Measurements from ENCODE around the gene PPP6R1. TPM values are rescaled to one million over a fixed set of nuclear protein-coding genes. Genes with fewer than 3 reads are reported as not detected.

PPP6R1 gene
- total RNA-seq, 4 donors from 2014 or later = 32.6 to 79.4 (median 34.0) TPM

GRCh38 chr19:55301459-55302317 lies 42.9 kb upstream of the PPP6R1 start:
- H3K36me3 ChIP-seq = peaks cover 0 to 64% of the 10 kb centered on the region in 2 donors
- H3K27ac ChIP-seq = peak overlapping the region in 1 of 4 donors; percentile 43
- WGBS, 2 donors (ENCODE audit: low coverage in 1 of 2) = 2 to 5% methylated on average over 4 to 29 of the region's 42 CpGs
- H3K27me3 ChIP-seq = no peaks in the 10 kb centered on the region
- H3K4me3 ChIP-seq = peak overlapping the region; percentile 2 to 31
- ATAC-seq = peak; percentile 88
- no peaks in the 10 kb centered on the region for H3K9me3 ChIP-seq
- H3K4me1 ChIP-seq = peaks cover 0 to 11% (median 5%) of the 10 kb centered on the region in 3 donors
- no peak for TF ChIP-seq POLR2AphosphoS5 (IDR thresholded peaks at IDR 0.05)
- TF ChIP-seq CTCF (IDR thresholded peaks at IDR 0.05) = peak in 3 of 4 experiments; percentile 93 to 99 (median 95)
- TF ChIP-seq EP300 (IDR thresholded peaks at IDR 0.05) = no peak
- TF ChIP-seq POLR2A (IDR thresholded peaks at IDR 0.05) = no peak

GRCh38 chr19:55300886-55301458 lies 42.2 kb upstream of the PPP6R1 start:
- peaks cover 0 to 61% of the 10 kb centered on the region in 2 donors for H3K36me3 ChIP-seq
- 44 to 67% methylated on average over 7 to 10 of the region's 15 CpGs for WGBS, 2 donors (ENCODE audit: low coverage in 1 of 2)
- ATAC-seq = no peak
- H3K27ac ChIP-seq = no peak overlapping the region
- no peaks in the 10 kb centered on the region for H3K9me3 ChIP-seq
- no peak overlapping the region for H3K4me3 ChIP-seq
- TF ChIP-seq CTCF (IDR thresholded peaks at IDR 0.05) (no peak), POLR2AphosphoS5 (IDR thresholded peaks at IDR 0.05) (no peak), POLR2A (IDR thresholded peaks at IDR 0.05) (no peak), EP300 (IDR thresholded peaks at IDR 0.05) (no peak)
- peaks cover 0 to 11% (median 5%) of the 10 kb centered on the region in 3 donors for H3K4me1 ChIP-seq
- H3K27me3 ChIP-seq = no peaks in the 10 kb centered on the region

GRCh38 chr19:55299991-55300390 lies 41.2 kb upstream of the PPP6R1 start:
- 61 to 90% methylated on average over 4 to 7 of the region's 10 CpGs for WGBS, 2 donors (ENCODE audit: low coverage in 1 of 2)
- TF ChIP-seq POLR2AphosphoS5 (IDR thresholded peaks at IDR 0.05) = no peak
- TF ChIP-seq EP300 (IDR thresholded peaks at IDR 0.05) = no peak
- no peaks in the 10 kb centered on the region for H3K9me3 ChIP-seq
- H3K4me3 ChIP-seq = no peak overlapping the region
- ATAC-seq = no peak
- H3K27me3 ChIP-seq = no peaks in the 10 kb centered on the region
- peaks cover 0 to 62% of the 10 kb centered on the region in 2 donors for H3K36me3 ChIP-seq
- peaks cover 0 to 11% (median 5%) of the 10 kb centered on the region in 3 donors for H3K4me1 ChIP-seq
- no peak overlapping the region for H3K27ac ChIP-seq

GRCh38 chr19:55297267-55297666 lies 38.5 kb upstream of the PPP6R1 start:
- Histone ChIP-seq H3K9me3 (no peaks in the 10 kb centered on the region), H3K4me3 (no peak overlapping the region), H3K27ac (no peak overlapping the region), H3K36me3 (peaks cover 0 to 63% of the 10 kb centered on the region in 2 donors), H3K4me1 (peaks cover 0 to 11% (median 5%) of the 10 kb centered on the region in 3 donors), H3K27me3 (no peaks in the 10 kb centered on the region)
- ATAC-seq = no peak
- 96% methylated on average over 4 of the region's 10 CpGs; no CpG with 5 or more reads in 1 of the 2 donors for WGBS, 2 donors (ENCODE audit: low coverage in 1 of 2)
- no peak for TF ChIP-seq POLR2A (IDR thresholded peaks at IDR 0.05)
- no peak for TF ChIP-seq CTCF (IDR thresholded peaks at IDR 0.05)
- no peak for TF ChIP-seq POLR2AphosphoS5 (IDR thresholded peaks at IDR 0.05)
- no peak for TF ChIP-seq EP300 (IDR thresholded peaks at IDR 0.05)

- Histone ChIP-seq H3K36me3 (peaks cover 0 to 53% of the 10 kb centered on the region in 2 donors), H3K27ac (no peak overlapping the region), H3K4me3 (no peak overlapping the region), H3K4me1 (peaks cover 0 to 15% (median 2%) of the 10 kb centered on the region in 3 donors), H3K9me3 (no peaks in the 10 kb centered on the region), H3K27me3 (peaks cover 2% of the 10 kb centered on the region)
- WGBS, 2 donors (ENCODE audit: low coverage in 1 of 2) = 90 to 100% methylated on average over 1 to 2 of the region's 9 CpGs
- TF ChIP-seq CTCF (IDR thresholded peaks at IDR 0.05) (no peak), EP300 (IDR thresholded peaks at IDR 0.05) (no peak), POLR2A (IDR thresholded peaks at IDR 0.05) (no peak), POLR2AphosphoS5 (IDR thresholded peaks at IDR 0.05) (no peak)
- ATAC-seq = no peak
These were observed 30.4 kb upstream of the PPP6R1 start for GRCh38 chr19:55289117-55289796.

Measured in gastroesophageal sphincter (tissue), 4 donors.